ENCODE results near the gene MED9. TPM values are rescaled to one million over a fixed set of nuclear protein-coding genes. Genes with fewer than 3 reads are reported as not detected.
A peak's percentile ranks its signal among the peaks of the same experiment; 100 is the strongest.

MED9 gene
- total and polyA plus RNA-seq, 10 of the 15 experiments (the other 5 are each of a cell fraction or from before 2014, with no cell fraction given), result 1.5 to 22.4 (median 14.8) TPM

DNA sequence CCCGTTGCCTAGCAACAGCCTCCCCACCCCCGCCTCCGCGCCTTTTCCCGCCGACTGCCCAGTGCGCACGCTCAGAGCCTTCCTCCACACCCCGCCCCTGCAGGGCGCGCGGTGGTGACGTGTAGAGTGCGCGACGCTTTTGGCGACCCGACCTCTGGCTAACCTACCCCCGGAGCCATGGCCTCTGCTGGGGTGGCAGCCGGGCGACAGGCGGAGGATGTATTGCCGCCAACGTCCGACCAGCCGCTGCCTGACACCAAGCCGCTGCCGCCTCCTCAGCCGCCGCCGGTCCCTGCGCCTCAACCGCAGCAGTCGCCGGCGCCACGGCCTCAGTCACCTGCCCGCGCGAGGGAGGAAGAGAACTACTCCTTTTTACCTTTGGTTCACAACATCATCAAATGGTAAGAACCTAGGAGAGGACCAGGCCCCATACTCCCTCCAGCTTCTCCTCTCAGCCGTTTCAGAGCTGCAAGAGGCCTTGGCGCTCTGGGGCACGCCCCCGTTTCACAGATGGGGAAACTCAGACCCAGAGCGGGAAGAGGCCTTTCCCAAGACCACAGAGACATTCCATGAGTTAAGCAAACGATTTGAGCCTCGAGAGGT lies at the start of gene MED9 (continued):
- TF ChIP-seq, protein P1, sequence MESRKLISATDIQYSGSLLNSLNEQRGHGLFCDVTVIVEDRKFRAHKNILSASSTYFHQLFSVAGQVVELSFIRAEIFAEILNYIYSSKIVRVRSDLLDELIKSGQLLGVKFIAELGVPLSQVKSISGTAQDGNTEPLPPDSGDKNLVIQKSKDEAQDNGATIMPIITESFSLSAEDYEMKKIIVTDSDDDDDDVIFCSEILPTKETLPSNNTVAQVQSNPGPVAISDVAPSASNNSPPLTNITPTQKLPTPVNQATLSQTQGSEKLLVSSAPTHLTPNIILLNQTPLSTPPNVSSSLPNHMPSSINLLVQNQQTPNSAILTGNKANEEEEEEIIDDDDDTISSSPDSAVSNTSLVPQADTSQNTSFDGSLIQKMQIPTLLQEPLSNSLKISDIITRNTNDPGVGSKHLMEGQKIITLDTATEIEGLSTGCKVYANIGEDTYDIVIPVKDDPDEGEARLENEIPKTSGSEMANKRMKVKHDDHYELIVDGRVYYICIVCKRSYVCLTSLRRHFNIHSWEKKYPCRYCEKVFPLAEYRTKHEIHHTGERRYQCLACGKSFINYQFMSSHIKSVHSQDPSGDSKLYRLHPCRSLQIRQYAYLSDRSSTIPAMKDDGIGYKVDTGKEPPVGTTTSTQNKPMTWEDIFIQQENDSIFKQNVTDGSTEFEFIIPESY (IDR thresholded peaks at IDR 0.05), result no peak
- TF ChIP-seq YY1 (IDR thresholded peaks at IDR 0.05; ENCODE audit: low read depth, low read length) (peak; percentile 93), SIX5 (IDR thresholded peaks at IDR 0.05; ENCODE audit: low read depth, low read length, severe bottlenecking) (peak; percentile 61), NFIC (IDR thresholded peaks at IDR 0.05; ENCODE audit: low read depth, low read length) (no peak), MEF2A (IDR thresholded peaks at IDR 0.05; ENCODE audit: insufficient read depth, low read depth, low read length) (no peak), POU2F2 (IDR thresholded peaks at IDR 0.05; ENCODE audit: borderline replicate concordance, low read depth, low read length) (peak; percentile 38; the same call in 1 of the 3 replicates), YBX1 (IDR thresholded peaks at IDR 0.05) (no peak), ZNF274 (IDR thresholded peaks at IDR 0.05; ENCODE audit: insufficient read depth, insufficient read length) (no peak), IKZF2 (IDR thresholded peaks at IDR 0.05) (no peak), TCF12 (IDR thresholded peaks at IDR 0.05; ENCODE audit: low read depth, low read length) (peak; percentile 57; the same call in 1 of the 2 replicates), NR2C1 (IDR thresholded peaks at IDR 0.05) (peak; percentile 87), BCL11A (IDR thresholded peaks at IDR 0.05; ENCODE audit: low read depth, low read length) (0 out of 2 replicates have a peak, but pooled peaks have one; percentile 30), TARDBP (IDR thresholded peaks at IDR 0.05; ENCODE audit: borderline replicate concordance) (peak; percentile 83), PAX5 (IDR thresholded peaks at IDR 0.05; ENCODE audit: borderline replicate concordance, low read depth, low read length) (0 out of 2 replicates have a peak, but pooled peaks have one; percentile 50), RAD21 (IDR thresholded peaks at IDR 0.05; ENCODE audit: insufficient read depth, low read depth, low read length) (no peak), SP1 (IDR thresholded peaks at IDR 0.05; ENCODE audit: low read depth, low read length) (peak; percentile 85), RAD51 (IDR thresholded peaks at IDR 0.05) (no peak), SREBF2 (IDR thresholded peaks at IDR 0.05; ENCODE audit: low read length) (no peak), ATF7 (IDR thresholded peaks at IDR 0.05; ENCODE audit: low read depth) (no peak), FOS (IDR thresholded peaks at IDR 0.05; ENCODE audit: borderline replicate concordance, extremely low read depth, insufficient read length) (no peak), CREB1 (IDR thresholded peaks at IDR 0.05; ENCODE audit: low read depth) (peak; percentile 99), ZNF384 (IDR thresholded peaks at IDR 0.05; ENCODE audit: borderline replicate concordance, low read depth, low read length) (no peak), POLR2A (IDR thresholded peaks at IDR 0.05; ENCODE audit: low read depth, low read length) (peak; percentile 97), SMARCA5 (IDR thresholded peaks at IDR 0.05) (peak; percentile 58; the same call in 1 of the 2 replicates), JUND (IDR thresholded peaks at IDR 0.05; ENCODE audit: low read depth, low read length) (no peak), CHD2 (IDR thresholded peaks at IDR 0.05; ENCODE audit: borderline replicate concordance, low read depth, low read length) (peak; percentile 62), EGR1 (IDR thresholded peaks at IDR 0.05; ENCODE audit: borderline replicate concordance in 1 of 2, low read depth in 2 of 2, low read length in 2 of 2) (peak in 1 of 2 experiments; percentile 99; a peak in 2 of 3 replicates), RUNX3 (IDR thresholded peaks at IDR 0.05; ENCODE audit: low read length) (peak; percentile 54; the same call in 1 of the 2 replicates)
- TF ChIP-seq, protein P2, sequence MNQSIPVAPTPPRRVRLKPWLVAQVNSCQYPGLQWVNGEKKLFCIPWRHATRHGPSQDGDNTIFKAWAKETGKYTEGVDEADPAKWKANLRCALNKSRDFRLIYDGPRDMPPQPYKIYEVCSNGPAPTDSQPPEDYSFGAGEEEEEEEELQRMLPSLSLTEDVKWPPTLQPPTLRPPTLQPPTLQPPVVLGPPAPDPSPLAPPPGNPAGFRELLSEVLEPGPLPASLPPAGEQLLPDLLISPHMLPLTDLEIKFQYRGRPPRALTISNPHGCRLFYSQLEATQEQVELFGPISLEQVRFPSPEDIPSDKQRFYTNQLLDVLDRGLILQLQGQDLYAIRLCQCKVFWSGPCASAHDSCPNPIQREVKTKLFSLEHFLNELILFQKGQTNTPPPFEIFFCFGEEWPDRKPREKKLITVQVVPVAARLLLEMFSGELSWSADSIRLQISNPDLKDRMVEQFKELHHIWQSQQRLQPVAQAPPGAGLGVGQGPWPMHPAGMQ (IDR thresholded peaks at IDR 0.05; ENCODE audit: borderline replicate concordance), result no peak
- TF ChIP-seq, protein P3, sequence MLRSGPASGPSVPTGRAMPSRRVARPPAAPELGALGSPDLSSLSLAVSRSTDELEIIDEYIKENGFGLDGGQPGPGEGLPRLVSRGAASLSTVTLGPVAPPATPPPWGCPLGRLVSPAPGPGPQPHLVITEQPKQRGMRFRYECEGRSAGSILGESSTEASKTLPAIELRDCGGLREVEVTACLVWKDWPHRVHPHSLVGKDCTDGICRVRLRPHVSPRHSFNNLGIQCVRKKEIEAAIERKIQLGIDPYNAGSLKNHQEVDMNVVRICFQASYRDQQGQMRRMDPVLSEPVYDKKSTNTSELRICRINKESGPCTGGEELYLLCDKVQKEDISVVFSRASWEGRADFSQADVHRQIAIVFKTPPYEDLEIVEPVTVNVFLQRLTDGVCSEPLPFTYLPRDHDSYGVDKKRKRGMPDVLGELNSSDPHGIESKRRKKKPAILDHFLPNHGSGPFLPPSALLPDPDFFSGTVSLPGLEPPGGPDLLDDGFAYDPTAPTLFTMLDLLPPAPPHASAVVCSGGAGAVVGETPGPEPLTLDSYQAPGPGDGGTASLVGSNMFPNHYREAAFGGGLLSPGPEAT (IDR thresholded peaks at IDR 0.05; ENCODE audit: low read depth), result peak; percentile 77
